DOHH2 (cell line): ENCODE results near the gene VPS37B.

Experiments used
- H3F3A ChIP-seq: fragments of 200-600 bp; sonication (generic), shearing (Covaris generic); 2 replicates; pipeline ENCODE4 v1.6.0; 2016; ENCODE audit warnings: antibody characterized with exemption, mild to moderate bottlenecking; ENCODE audit not compliant: control insufficient read depth, insufficient read depth
- H3K27ac ChIP-seq: fragments of 200-600 bp; sonication (generic); 2 replicates; pipeline ENCODE4 v1.5.1; 2014; ENCODE audit warnings: low read depth, mild to moderate bottlenecking, low read length, moderate library complexity
- H3K27me3 ChIP-seq: fragments of 200-600 bp; sonication (generic); 2 replicates; pipeline ENCODE4 v1.6.1; 2014; ENCODE audit warnings: mild to moderate bottlenecking, low read length, mixed read lengths; ENCODE audit not compliant: control insufficient read depth
- H3K36me3 ChIP-seq: fragments of 200-600 bp; sonication (generic); 2 replicates; pipeline ENCODE4 v1.6.1; 2014; ENCODE audit warnings: mild to moderate bottlenecking, low read length, moderate library complexity, mixed read lengths; ENCODE audit not compliant: control insufficient read depth
- H3K4me1 ChIP-seq: fragments of 200-600 bp; sonication (generic); 2 replicates; pipeline ENCODE4 v1.6.1; 2014; ENCODE audit warnings: mild to moderate bottlenecking, low read length, mixed read lengths; ENCODE audit not compliant: control insufficient read depth
- H3K4me2 ChIP-seq: fragments of 200-600 bp; sonication (generic); 2 replicates; pipeline ENCODE4 v1.6.0; 2014; ENCODE audit warnings: mild to moderate bottlenecking, low read length, moderate library complexity
- H3K4me3 ChIP-seq: fragments of 200-600 bp; sonication (generic); 2 replicates; pipeline ENCODE4 v1.5.1; 2014; ENCODE audit warnings: mild to moderate bottlenecking, low read length, mixed read lengths
- H3K79me2 ChIP-seq: fragments of 200-600 bp; sonication (generic); 2 replicates; pipeline ENCODE4 v1.6.1; 2014; ENCODE audit warnings: mild to moderate bottlenecking, low read length, mixed read lengths; ENCODE audit not compliant: control insufficient read depth
- H3K9me2 ChIP-seq: fragments of 200-600 bp; sonication (generic); replicated peaks from 2 replicates; pipeline ENCODE4 v1.6.1; 2014; ENCODE audit warnings: mild to moderate bottlenecking, low read length, mixed read lengths; ENCODE audit not compliant: control insufficient read depth
- H3K9me3 ChIP-seq: fragments of 200-600 bp; sonication (generic); 2 replicates; pipeline ENCODE4 v1.6.1; 2014; ENCODE audit warnings: antibody characterized with exemption, low read length, mixed read lengths; ENCODE audit not compliant: control insufficient read depth, insufficient read depth
- H4K20me1 ChIP-seq: fragments of 200-600 bp; sonication (generic); 2 replicates; pipeline ENCODE4 v1.6.0; 2014; ENCODE audit warnings: low read depth, mild to moderate bottlenecking, antibody characterized with exemption, low read length, moderate library complexity; ENCODE audit not compliant: control insufficient read depth, insufficient read depth
- EZH2phosphoT487 ChIP-seq: fragments of 200-600 bp; sonication (generic); IDR thresholded peaks from 2 replicates; pipeline ENCODE4 v1.6.1; 2017; ENCODE audit warnings: borderline replicate concordance, mild to moderate bottlenecking, antibody characterized with exemption, low read length, moderate library complexity, mixed read lengths
- TF ChIP-seq, protein P1 (sequence below): fragments of 200-600 bp; sonication (generic); IDR thresholded peaks from one replicate; pipeline ENCODE4 v1.5.1; 2014; ENCODE audit warnings: antibody characterized with exemption, mild to moderate bottlenecking, low read depth, low read length; ENCODE audit not compliant: poor library complexity, severe bottlenecking

The VPS37B gene

DNA sequence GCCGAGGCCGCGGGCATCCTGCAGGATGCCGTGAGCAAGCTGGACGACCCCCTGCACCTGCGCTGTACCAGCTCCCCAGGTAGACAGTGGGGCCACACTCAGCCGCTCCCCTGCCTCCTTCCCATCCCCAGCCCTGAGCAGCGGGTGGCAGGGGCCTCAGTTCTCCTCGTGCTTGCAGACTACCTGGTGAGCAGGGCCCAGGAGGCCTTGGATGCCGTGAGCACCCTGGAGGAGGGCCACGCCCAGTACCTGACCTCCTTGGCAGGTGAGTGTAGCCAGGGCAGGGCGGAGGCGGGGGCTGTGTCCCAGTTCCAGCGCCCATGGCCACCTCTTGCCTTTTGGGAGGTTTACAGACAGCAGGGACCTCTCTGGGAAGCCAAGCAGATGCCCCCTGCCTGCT is 37.8 kb downstream of the VPS37B start:
- TF ChIP-seq, protein P1, sequence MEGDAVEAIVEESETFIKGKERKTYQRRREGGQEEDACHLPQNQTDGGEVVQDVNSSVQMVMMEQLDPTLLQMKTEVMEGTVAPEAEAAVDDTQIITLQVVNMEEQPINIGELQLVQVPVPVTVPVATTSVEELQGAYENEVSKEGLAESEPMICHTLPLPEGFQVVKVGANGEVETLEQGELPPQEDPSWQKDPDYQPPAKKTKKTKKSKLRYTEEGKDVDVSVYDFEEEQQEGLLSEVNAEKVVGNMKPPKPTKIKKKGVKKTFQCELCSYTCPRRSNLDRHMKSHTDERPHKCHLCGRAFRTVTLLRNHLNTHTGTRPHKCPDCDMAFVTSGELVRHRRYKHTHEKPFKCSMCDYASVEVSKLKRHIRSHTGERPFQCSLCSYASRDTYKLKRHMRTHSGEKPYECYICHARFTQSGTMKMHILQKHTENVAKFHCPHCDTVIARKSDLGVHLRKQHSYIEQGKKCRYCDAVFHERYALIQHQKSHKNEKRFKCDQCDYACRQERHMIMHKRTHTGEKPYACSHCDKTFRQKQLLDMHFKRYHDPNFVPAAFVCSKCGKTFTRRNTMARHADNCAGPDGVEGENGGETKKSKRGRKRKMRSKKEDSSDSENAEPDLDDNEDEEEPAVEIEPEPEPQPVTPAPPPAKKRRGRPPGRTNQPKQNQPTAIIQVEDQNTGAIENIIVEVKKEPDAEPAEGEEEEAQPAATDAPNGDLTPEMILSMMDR: no peak
- TF ChIP-seq EZH2phosphoT487: no peak
- H3K9me2 ChIP-seq: no peaks in the 10 kb centered on the region
- H3K4me2 ChIP-seq: no peak overlapping the region
- H3K4me3 ChIP-seq: no peak overlapping the region
- H3K9me3 ChIP-seq: no peaks in the 10 kb centered on the region
- no peak overlapping the region for H3K27ac ChIP-seq
- no peaks in the 10 kb centered on the region for H3F3A ChIP-seq
- H3K27me3 ChIP-seq: no peaks in the 10 kb centered on the region
- H3K4me1 ChIP-seq: peaks cover 4% of the 10 kb centered on the region; the same call in 1 of the 2 replicates
- H3K36me3 ChIP-seq: peaks cover 34% of the 10 kb centered on the region
- H4K20me1 ChIP-seq: no peaks in the 10 kb centered on the region
- H3K79me2 ChIP-seq: no peaks in the 10 kb centered on the region

DNA sequence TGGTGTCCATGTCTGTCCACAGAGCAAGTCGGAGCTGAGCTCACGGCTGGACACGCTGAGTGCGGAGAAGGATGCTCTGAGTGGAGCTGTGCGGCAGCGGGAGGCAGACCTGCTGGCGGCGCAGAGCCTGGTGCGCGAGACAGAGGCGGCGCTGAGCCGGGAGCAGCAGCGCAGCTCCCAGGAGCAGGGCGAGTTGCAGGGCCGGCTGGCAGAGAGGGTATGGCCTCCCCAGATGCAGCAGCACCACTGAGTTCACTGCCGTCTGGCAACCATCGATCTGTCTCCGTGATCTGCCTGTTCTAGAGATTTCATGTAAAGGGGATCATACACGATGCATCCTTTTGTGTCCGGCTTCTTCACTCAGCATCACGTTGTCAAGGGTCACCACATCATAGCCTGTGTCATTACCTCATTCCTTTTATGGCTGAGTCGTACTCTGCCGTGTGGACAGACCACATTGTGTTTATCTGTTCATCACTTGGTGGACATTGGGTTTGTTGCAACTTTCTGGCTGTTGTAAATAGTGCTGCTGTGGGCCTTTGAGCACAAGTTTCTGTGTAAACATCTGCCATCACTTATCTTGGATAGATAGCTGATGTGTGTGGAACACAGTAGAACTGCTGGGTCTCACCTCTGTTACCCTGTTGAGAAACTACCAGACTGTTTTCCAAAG is 38.8 kb downstream of the VPS37B start:
- no peaks in the 10 kb centered on the region for H3F3A ChIP-seq
- H3K27me3 ChIP-seq: no peaks in the 10 kb centered on the region
- no peaks in the 10 kb centered on the region for H3K9me3 ChIP-seq
- no peaks in the 10 kb centered on the region for H3K9me2 ChIP-seq
- H3K4me3 ChIP-seq: no peak overlapping the region
- H3K36me3 ChIP-seq: peaks cover 32% of the 10 kb centered on the region
- no peak for TF ChIP-seq EZH2phosphoT487
- TF ChIP-seq, protein P1: no peak
- H3K4me1 ChIP-seq: peaks cover under 1% of the 10 kb centered on the region; the same call in 1 of the 2 replicates
- H3K27ac ChIP-seq: no peak overlapping the region
- no peak overlapping the region for H3K4me2 ChIP-seq
- no peaks in the 10 kb centered on the region for H4K20me1 ChIP-seq
- H3K79me2 ChIP-seq: no peaks in the 10 kb centered on the region

DNA sequence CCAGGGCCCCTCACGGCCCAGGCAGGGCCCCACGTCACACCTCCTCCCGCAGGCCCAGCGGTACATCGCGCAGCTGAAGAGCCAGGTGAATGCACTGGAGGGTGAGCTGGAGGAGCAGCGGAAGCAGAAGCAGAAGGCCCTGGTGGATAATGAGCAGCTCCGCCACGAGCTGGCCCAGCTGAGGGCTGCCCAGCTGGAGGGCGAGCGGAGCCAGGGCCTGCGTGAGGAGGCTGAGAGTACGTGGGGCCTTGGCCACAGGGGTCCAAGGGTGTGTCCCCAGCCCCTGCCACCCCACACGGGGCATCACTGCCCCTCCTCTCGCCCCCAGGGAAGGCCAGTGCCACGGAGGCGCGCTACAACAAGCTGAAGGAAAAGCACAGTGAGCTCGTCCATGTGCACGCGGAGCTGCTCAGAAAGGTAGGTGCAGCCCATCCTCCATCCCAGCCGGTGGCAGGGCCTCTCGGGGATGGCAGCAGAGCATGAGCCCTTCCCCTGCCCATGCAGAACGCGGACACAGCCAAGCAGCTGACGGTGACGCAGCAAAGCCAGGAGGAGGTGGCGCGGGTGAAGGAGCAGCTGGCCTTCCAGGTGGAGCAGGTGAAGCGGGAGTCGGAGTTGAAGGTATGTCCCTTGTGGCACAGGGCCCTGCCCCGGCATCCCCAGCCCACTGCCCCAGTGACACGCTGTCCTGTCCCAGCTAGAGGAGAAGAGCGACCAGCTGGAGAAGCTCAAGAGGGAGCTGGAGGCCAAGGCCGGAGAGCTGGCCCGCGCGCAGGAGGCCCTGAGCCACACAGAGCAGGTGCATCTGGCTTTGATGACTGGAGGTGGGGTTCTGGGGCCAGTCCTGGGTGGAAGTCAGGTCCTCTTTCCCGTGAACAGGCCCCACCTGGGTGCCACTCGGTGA is 39.7 kb downstream of the VPS37B start:
- no peaks in the 10 kb centered on the region for H4K20me1 ChIP-seq
- H3K4me1 ChIP-seq: no peaks in the 10 kb centered on the region
- TF ChIP-seq EZH2phosphoT487: no peak
- TF ChIP-seq, protein P1: no peak
- no peak overlapping the region for H3K4me2 ChIP-seq
- no peaks in the 10 kb centered on the region for H3K9me3 ChIP-seq
- no peaks in the 10 kb centered on the region for H3K27me3 ChIP-seq
- no peak overlapping the region for H3K4me3 ChIP-seq
- H3F3A ChIP-seq: no peaks in the 10 kb centered on the region
- no peak overlapping the region for H3K27ac ChIP-seq
- H3K9me2 ChIP-seq: no peaks in the 10 kb centered on the region
- peaks cover 32% of the 10 kb centered on the region for H3K36me3 ChIP-seq
- no peaks in the 10 kb centered on the region for H3K79me2 ChIP-seq
